ENCODE measurements around the gene ERC1.
"Not testable (repeated sequence)": the region's sequence is repeated elsewhere in the genome, so short reads cannot be mapped to it uniquely, and the experiment has no call there.

ERC1 gene

GRCh38 chr12:1122786-1123185, 131.8 kb downstream of the ERC1 start:
- DNase-seq (ENCODE audit: low read depth in 2 of 2) = peak; percentile 14 to 23

GRCh38 chr12:1126091-1126490, 135.1 kb downstream of the ERC1 start:
- DNase-seq (ENCODE audit: low read depth in 2 of 2) = no peak

- DNase-seq (ENCODE audit: low read depth in 2 of 2) = no peak
Observed at GRCh38 chr12:1127021-1127420, 136.0 kb downstream of the ERC1 start.

- no peak for DNase-seq (ENCODE audit: low read depth in 2 of 2)
Observed at GRCh38 chr12:1130164-1130563, 139.1 kb downstream of the ERC1 start.

GRCh38 chr12:1130571-1130970, 139.5 kb downstream of the ERC1 start:
- no peak for DNase-seq (ENCODE audit: low read depth in 2 of 2)

GRCh38 chr12:1131811-1132224, 140.8 kb downstream of the ERC1 start:
- no peak for DNase-seq (ENCODE audit: low read depth in 2 of 2)

GRCh38 chr12:1132311-1132710, 141.3 kb downstream of the ERC1 start:
- DNase-seq (ENCODE audit: low read depth in 2 of 2) = no peak

GRCh38 chr12:1138691-1139090, 147.7 kb downstream of the ERC1 start:
- DNase-seq (ENCODE audit: low read depth in 2 of 2) = no peak

GRCh38 chr12:1146758-1147157, 155.7 kb downstream of the ERC1 start:
- not testable (repeated sequence) for DNase-seq (ENCODE audit: low read depth in 2 of 2)

- DNase-seq (ENCODE audit: low read depth in 2 of 2) = no peak
Observed at GRCh38 chr12:1147821-1148220, 156.8 kb downstream of the ERC1 start.

- no peak for DNase-seq (ENCODE audit: low read depth in 2 of 2)
Observed at GRCh38 chr12:1157046-1157445, 166.0 kb downstream of the ERC1 start.

- DNase-seq (ENCODE audit: low read depth in 2 of 2) = no peak
Observed at GRCh38 chr12:1161197-1161596, 170.2 kb downstream of the ERC1 start.

- DNase-seq (ENCODE audit: low read depth in 2 of 2) = no peak
Observed at GRCh38 chr12:1162081-1162760, 171.2 kb downstream of the ERC1 start.

- DNase-seq (ENCODE audit: low read depth in 2 of 2) = no peak
Observed at GRCh38 chr12:1167784-1168183, 176.8 kb downstream of the ERC1 start.

- no peak for DNase-seq (ENCODE audit: low read depth in 2 of 2)
Observed at GRCh38 chr12:1170411-1170810, 179.4 kb downstream of the ERC1 start.

GRCh38 chr12:1171657-1172408, 180.8 kb downstream of the ERC1 start:
- DNase-seq (ENCODE audit: low read depth in 2 of 2) = no peak

- no peak for DNase-seq (ENCODE audit: low read depth in 2 of 2)
Observed at GRCh38 chr12:1173781-1174617, 183.0 kb downstream of the ERC1 start.

GRCh38 chr12:1174659-1175058, 183.6 kb downstream of the ERC1 start:
- DNase-seq (ENCODE audit: low read depth in 2 of 2) = no peak

GRCh38 chr12:1176191-1176590, 185.2 kb downstream of the ERC1 start:
- DNase-seq (ENCODE audit: low read depth in 2 of 2) = no peak

GRCh38 chr12:1179128-1179527, 188.1 kb downstream of the ERC1 start:
- no peak for DNase-seq (ENCODE audit: low read depth in 2 of 2)

GRCh38 chr12:1182069-1182468, 191.0 kb downstream of the ERC1 start:
- DNase-seq (ENCODE audit: low read depth in 2 of 2) = no peak

- DNase-seq (ENCODE audit: low read depth in 2 of 2) = no peak
Observed at GRCh38 chr12:1184402-1184801, 193.4 kb downstream of the ERC1 start.

Data from stimulated activated CD8-positive, alpha-beta memory T cell treated with anti-CD3 and anti-CD28 coated beads, Interleukin-7, amount 100 ng/mL, for 4 hours (primary cell).